IPS-11a (cell line): ENCODE measurements around the gene PTPN7.
"Not testable (repeated sequence)": the region's sequence is repeated elsewhere in the genome, so short reads cannot be mapped to it uniquely, and the experiment has no call there.

ENCODE experiments used
- H3K4me3 ChIP-seq: one replicate; pipeline ENCODE4 v1.5.1; 2013; ENCODE audit warnings: low read depth, low read length, control low read depth

Gene PTPN7

GRCh38 chr1:202167708-202168415, 7.5 kb upstream of the PTPN7 start:
- H3K4me3 ChIP-seq = no peak overlapping the region

- not testable (repeated sequence) for H3K4me3 ChIP-seq
These were observed 6.7 kb upstream of the PTPN7 start for GRCh38 chr1:202167054-202167453.

GRCh38 chr1:202165942-202166843, 5.8 kb upstream of the PTPN7 start:
- no peak overlapping the region for H3K4me3 ChIP-seq

DNA sequence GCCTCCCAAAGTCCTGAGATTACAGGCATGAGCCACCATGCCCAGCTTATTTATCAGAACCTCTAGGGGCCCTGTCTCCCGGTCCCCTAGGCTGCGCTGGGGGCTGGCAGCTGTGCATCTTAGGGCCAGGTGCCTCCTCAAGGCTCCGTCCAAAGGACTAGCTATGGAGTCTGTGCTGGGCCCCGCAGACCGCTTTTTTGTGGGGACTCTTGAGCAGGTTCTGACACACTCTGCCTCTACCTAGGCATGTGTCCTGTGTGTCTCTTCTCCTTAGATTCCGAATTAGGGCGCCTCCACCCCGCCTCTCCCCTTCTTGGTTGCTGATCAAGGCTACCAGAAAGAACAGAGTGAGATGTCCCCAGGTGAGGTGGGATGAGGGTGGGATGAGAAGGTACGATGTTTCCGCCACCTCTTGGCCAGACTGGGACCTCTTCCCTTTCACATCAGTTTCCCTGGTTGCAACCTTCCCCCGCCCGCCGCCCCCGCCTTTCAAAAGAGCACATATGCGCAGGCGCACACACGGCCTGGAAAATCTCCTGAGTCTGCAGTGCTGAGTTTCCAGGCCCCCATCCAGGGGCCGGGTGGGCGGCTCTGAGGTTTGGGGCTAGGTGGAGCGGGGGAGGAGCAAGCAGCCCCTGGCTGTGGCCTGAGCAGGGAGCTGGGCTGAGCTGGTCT, 5.0 kb upstream of the PTPN7 start:
- no peak overlapping the region for H3K4me3 ChIP-seq

DNA sequence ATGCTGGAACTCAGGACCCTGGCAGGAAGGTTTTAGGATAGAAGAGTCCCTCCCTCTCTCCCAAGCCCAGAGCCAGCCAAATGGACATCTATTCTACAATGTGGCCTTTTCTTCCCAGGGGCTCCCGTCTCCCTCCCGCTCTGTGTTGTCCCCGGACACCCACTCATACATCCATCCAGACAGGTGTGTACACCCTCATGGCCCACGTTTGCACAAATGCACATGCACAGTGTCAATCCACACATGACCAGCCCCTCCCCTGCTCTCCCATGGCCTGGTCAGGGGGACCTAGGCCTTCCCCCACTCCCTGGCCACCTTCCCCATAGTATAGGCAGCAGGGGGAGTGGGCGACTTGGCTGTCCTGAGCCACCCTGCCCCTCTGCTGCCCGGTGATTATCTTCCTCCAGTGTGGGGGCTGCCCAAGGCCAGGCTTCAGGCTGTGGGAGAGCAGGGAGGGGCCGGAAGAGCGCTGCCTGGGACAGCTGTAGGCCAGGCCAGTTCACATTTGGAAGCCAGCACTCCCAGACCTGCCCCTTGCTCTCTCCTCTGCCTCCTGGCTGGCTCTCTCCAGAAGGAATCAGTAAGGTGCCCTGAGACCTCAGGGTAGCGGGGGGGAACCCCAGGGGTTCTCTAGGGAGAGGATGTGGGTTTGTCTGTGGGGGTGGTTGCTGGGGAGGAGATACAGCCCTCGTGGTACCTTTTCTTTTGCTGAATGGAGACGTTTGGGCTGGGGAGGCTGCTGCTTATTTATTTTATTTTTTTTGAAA, 4.1 kb upstream of the PTPN7 start:
- no peak overlapping the region for H3K4me3 ChIP-seq

GRCh38 chr1:202163281-202164270, 3.2 kb upstream of the PTPN7 start:
- H3K4me3 ChIP-seq = no peak overlapping the region

GRCh38 chr1:202162418-202163280, 2.2 kb upstream of the PTPN7 start:
- H3K4me3 ChIP-seq = no peak overlapping the region

GRCh38 chr1:202162047-202162417, 1.6 kb upstream of the PTPN7 start:
- H3K4me3 ChIP-seq = no peak overlapping the region

DNA sequence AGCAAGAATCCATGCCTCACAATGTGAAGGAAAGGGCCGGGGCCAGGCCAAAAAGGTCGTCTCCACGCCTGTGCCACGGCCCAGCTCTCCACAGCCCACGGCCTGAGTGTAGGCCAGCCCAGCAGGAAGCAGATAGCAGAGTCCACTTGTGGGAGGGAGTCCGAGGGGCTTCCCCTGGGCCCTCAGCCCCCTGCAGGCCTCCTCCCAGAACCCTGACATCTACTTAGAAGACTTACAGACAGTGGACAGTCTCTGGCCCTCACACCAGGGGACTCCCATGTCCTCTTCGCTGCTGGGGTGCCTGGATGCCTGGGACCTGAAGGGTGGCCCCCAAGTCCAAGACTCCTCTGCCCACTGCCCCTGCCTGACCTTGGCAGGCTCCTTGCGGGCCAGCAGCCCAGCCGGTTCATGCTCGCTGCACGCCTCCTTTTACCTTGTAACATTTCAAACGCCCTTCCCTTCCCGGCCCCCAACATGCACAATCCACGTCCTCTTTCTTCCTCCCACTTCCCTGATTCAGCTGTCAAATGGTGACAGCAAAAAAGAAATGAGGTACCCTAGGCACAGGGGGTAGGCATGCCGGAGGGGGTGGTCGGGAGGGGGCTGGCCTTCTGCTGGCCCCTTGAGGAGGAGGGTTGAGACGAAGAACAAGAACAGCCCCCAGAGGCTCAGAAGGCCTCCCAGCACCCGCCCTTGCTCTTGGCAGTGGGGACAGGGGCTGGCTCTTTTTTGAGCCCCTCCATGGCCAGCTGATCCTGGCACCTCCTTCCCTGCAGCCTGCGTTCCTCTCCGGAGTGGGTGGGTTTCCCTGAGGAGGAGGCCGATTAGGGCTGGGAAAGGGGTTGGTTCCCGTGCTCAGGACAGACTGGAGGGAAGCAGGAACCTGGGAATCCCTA, 997 bp upstream of the PTPN7 start:
- no peak overlapping the region for H3K4me3 ChIP-seq

GRCh38 chr1:202159534-202160371, 649 bp downstream of the PTPN7 start:
- H3K4me3 ChIP-seq = no peak overlapping the region

DNA sequence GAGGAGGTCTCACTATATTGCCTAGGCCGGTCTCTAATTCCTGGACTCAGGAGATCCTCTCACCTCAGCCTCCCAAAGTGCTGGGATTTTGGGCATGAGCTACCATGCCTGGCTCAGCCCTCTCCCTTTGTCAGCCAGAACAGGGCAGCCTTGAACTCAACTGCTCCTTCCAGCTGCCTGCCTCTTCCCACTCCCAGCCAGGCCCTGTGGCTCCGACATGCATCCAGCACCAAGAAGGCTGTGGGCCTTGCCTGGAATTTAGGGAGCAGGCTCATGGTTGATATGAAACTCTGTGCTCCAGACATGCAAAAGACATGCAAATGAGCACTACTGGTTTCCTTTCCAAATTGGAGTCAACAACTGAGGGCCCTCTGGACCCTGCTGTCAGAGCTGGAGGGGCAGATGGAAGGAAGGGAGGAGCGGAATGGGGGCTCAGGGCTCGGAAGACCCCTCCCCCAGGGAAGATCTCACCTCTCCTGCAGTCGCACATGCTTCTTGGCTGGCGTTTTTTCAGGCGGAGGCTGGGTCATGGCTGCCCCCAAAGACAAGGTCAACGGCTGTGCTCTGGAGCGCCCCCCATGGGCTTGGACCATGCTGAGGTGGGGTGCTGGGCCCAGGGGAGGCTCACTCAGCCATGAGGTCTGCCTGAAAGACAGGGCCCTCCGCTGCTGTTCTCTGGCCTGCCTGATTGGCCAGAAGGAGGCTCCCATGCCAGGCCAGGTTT, 1.4 kb downstream of the PTPN7 start:
- H3K4me3 ChIP-seq = no peak overlapping the region

GRCh38 chr1:202157945-202158344, 2.5 kb downstream of the PTPN7 start:
- H3K4me3 ChIP-seq = no peak overlapping the region

GRCh38 chr1:202156590-202156989, 3.8 kb downstream of the PTPN7 start:
- H3K4me3 ChIP-seq = no peak overlapping the region

- H3K4me3 ChIP-seq = no peak overlapping the region
These were observed 4.9 kb downstream of the PTPN7 start for GRCh38 chr1:202155478-202156021.

DNA sequence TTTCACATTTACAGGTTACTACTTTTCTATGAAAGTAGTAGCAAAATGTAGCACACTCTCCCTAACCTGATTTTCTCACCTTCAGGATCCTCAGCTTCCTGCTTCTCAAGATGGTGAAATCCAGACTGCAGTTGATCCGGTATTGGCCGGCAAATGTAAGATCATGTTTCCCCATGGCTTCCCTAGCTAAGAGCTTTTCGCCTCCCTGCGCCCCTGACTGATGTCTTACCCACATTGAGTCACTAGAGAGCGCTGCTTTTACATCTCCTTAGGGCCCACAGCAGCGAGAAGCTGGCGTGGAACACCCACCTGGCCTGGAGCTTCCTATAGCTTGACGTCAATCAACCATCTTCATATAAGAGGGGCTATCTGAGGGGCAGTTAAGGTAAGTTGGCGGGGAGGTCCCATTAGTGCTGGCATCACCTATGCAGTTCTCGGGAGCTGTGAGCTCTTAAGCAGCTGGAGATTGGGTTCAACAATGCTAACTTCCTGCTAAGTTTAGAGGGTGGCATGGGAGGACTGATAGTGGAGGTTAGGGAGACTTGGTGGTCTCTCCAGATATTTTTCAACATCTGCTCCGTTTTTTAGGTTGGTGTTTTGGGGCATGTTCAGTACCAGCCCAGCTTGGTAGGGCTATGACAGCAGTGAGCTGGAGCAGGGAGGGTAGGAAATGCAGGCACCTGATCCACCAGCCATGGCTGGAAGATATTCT, 5.5 kb downstream of the PTPN7 start:
- H3K4me3 ChIP-seq = no peak overlapping the region
